K562 (cell line): ENCODE results near the gene TAF15. TPM values are rescaled to one million over a fixed set of nuclear protein-coding genes. Genes with fewer than 3 reads are reported as not detected.

ENCODE experiments used
- ATAC-seq: fragments of 200-7000 bp; cut with Tn5 transposase; 3 replicates; pipeline ENCODE4 v1.9.1; 2020; ENCODE audit warnings: moderate library complexity
- BruUV-seq: library from RNA; stranded (reverse); fragments of 400-500 nt; replicated peaks from 2 replicates; lab custom pipeline; 2021; lab: Mats Ljungman, UMichigan
- CTCF ChIA-PET: fragments of 300-600 bp; formaldehyde crosslinking; extraction: SDS; loops from one replicate; lab custom pipeline; 2021; ENCODE audit warnings: low intra/inter-chr PET ratio; lab: Yijun Ruan, JAX
- POLR2A ChIA-PET: fragments of 300-600, 350-650 bp; sonication (Branson Sonifier 250); formaldehyde crosslinking; extraction: SDS; loops from one replicate; lab custom pipeline; 2021; ENCODE audit warnings: antibody characterized with exemption, inconsistent platforms; lab: Yijun Ruan, JAX
- DNase-seq, 4 experiments: peaks; one replicate each; pipeline versions ENCODE4 v3.0.0 to v3.0.0-alpha.2; 2011 to 2018; ENCODE audit warnings: low spot score in 3 of 4, mixed read lengths in 3 of 4; ENCODE audit errors: extremely low read depth in 1 of 4
- FAIRE-seq: peaks from 2 replicates; lab custom pipeline; 2011; peaks lifted over from hg19 to GRCh38; lab: Jason Lieb, UNC
- H2AFZ ChIP-seq: 2 replicates; pipeline ENCODE4 v1.6.0; 2011; ENCODE audit warnings: low read depth, low read length, control low read depth, inconsistent platforms
- H3K27ac ChIP-seq: fragments of 200-600 bp; 3 replicates; pipeline ENCODE4 v1.8.0; 2011; ENCODE audit warnings: low read depth, mild to moderate bottlenecking, control low read depth, inconsistent platforms, low read length, moderate library complexity, mixed read lengths; ENCODE audit errors: extremely low read depth
- H3K27me3 ChIP-seq, 2 experiments: fragments of 300-600 bp in 1 of 2; 2 replicates in 1 of 2; 3 replicates in 1 of 2; pipeline versions ENCODE4 v1.6.0 to v1.8.0; 2011; ENCODE audit warnings: inconsistent platforms in 2 of 2, low read length in 2 of 2, mild to moderate bottlenecking in 1 of 2, mixed read lengths in 1 of 2, moderate library complexity in 1 of 2; ENCODE audit not compliant: control insufficient read depth in 2 of 2, insufficient read depth in 2 of 2
- H3K36me3 ChIP-seq: fragments of 300-600 bp; 3 replicates; pipeline ENCODE4 v1.8.0; 2011; ENCODE audit warnings: mild to moderate bottlenecking, low read length, inconsistent platforms; ENCODE audit not compliant: control insufficient read depth, insufficient read depth
- H3K4me1 ChIP-seq, 2 experiments: fragments of 200-600 bp in 1 of 2; replicated peaks in 1 of 2; 2 replicates in 1 of 2; 3 replicates in 1 of 2; pipeline versions ENCODE4 v1.5.1 to v1.8.0; 2011; ENCODE audit warnings: inconsistent platforms in 2 of 2, low read length in 2 of 2, mild to moderate bottlenecking in 1 of 2, mixed read lengths in 1 of 2, moderate library complexity in 1 of 2; ENCODE audit not compliant: control insufficient read depth in 2 of 2, insufficient read depth in 2 of 2
- H3K4me2 ChIP-seq: 2 replicates; pipeline ENCODE4 v1.6.1; 2011; ENCODE audit warnings: low read length, control low read depth, inconsistent platforms, mixed read lengths; ENCODE audit not compliant: insufficient read depth
- H3K4me3 ChIP-seq: fragments of 200-600 bp; sonication (generic), shearing (Covaris generic); 2 replicates; pipeline ENCODE4 v1.5.1; 2016; ENCODE audit warnings: control low read depth, inconsistent platforms
- H3K79me2 ChIP-seq: fragments of 200-600 bp; 3 replicates; pipeline ENCODE4 v1.8.0; 2011; ENCODE audit warnings: low read length, inconsistent platforms; ENCODE audit not compliant: control insufficient read depth, insufficient read depth
- H3K9ac ChIP-seq, 2 experiments: 2 replicates each; pipeline versions ENCODE4 v1.6.0 to v1.6.1; 2011; ENCODE audit warnings: low read depth in 2 of 2, low read length in 2 of 2, control low read depth in 1 of 2, inconsistent platforms in 1 of 2, mild to moderate bottlenecking in 1 of 2, mixed read lengths in 1 of 2; ENCODE audit not compliant: insufficient read depth in 1 of 2
- H3K9me1 ChIP-seq: one replicate; pipeline ENCODE4 v1.6.0; 2011; ENCODE audit warnings: inconsistent platforms, mild to moderate bottlenecking, low read length, moderate library complexity; ENCODE audit not compliant: control insufficient read depth, insufficient read depth
- H3K9me3 ChIP-seq: replicated peaks from 2 replicates; pipeline ENCODE4 v1.5.1; 2011; ENCODE audit warnings: low read depth, low read length, inconsistent platforms; ENCODE audit not compliant: control insufficient read depth, insufficient read depth
- H4K20me1 ChIP-seq: replicated peaks from 2 replicates; pipeline ENCODE4 v1.6.1; 2011; ENCODE audit warnings: low read length, inconsistent platforms, mixed read lengths; ENCODE audit not compliant: control insufficient read depth, insufficient read depth
- ELF2 ChIP-seq: fragments of 250-450 bp; sonication (Bioruptor Pico); IDR thresholded peaks from 2 replicates; pipeline ENCODE4 v1.5.0; 2021; ENCODE audit warnings: mild to moderate bottlenecking
- ILF3 ChIP-seq: fragments of 450-650 bp; IDR thresholded peaks from 2 replicates; pipeline ENCODE4 v1.6.1; 2018; ENCODE audit warnings: antibody characterized with exemption, mild to moderate bottlenecking, moderate library complexity, borderline replicate concordance
- POLR2G ChIP-seq: fragments of 200-400 bp; formaldehyde crosslinking; IDR thresholded peaks from 2 replicates; pipeline ENCODE4 v1.6.1; 2017; ENCODE audit warnings: low read depth, mild to moderate bottlenecking, antibody characterized with exemption, low read length, moderate library complexity
- PTBP1 ChIP-seq: fragments of 200-400 bp; formaldehyde crosslinking; IDR thresholded peaks from 2 replicates; pipeline ENCODE4 v1.6.1; 2017; ENCODE audit warnings: low read depth, low read length
- RBM25 ChIP-seq: fragments of 200-400 bp; formaldehyde crosslinking; IDR thresholded peaks from 2 replicates; pipeline ENCODE4 v1.6.1; 2018; ENCODE audit warnings: low read length, low read depth, moderate library complexity; ENCODE audit not compliant: severe bottlenecking
- ZNF239 ChIP-seq: fragments of 250-450 bp; sonication (Bioruptor Pico); IDR thresholded peaks from 2 replicates; pipeline ENCODE4 v1.4.0; 2020; ENCODE audit warnings: mild to moderate bottlenecking
- WGBS: fragments of 100-300 bp; shearing (Covaris generic); methylation state at CpG from one replicate; pipeline ENCODE4 v1.1.6; 2016; ENCODE audit warnings: low coverage, mixed read lengths; ENCODE audit not compliant: insufficient coverage; ENCODE audit errors: missing lambda C conversion rate; 5-methylcytosine and 5-hydroxymethylcytosine counted together
- in situ Hi-C: fragments of 300-500 bp; cut with MboI; formaldehyde crosslinking; loops from 4 replicates; pipeline ENCODE4 v1.15.0; 2018; ENCODE audit warnings: inconsistent platforms, mixed read lengths
- intact Hi-C: fragments of 100-400 bp; cut with micrococcal nuclease; formaldehyde crosslinking; loops from 2 replicates; pipeline ENCODE4 v1.14.2; 2022
- polyA plus RNA-seq, 8 experiments: library from polyadenylated mRNA; depleted of rRNA in 4 of 8; stranded (reverse) in 5 of 8; unstranded in 3 of 8; fragments of >200 nt; fragmentation: Nextera tagmentation in 2 of 8; fragmentation: Illumina TruSeq in 1 of 8; extraction: Ambion mirVana in 2 of 8; extraction: Trizol in 1 of 8; gene quantifications; 2 replicates each; pipeline versions ENCODE4 v1.2.1 to v1.2.3, GENCODE V29; 2011 to 2014; ENCODE audit warnings: inconsistent platforms in 1 of 8, missing spikeins in 1 of 8
- total RNA-seq, 7 experiments: library from RNA; depleted of rRNA in 6 of 7; stranded (reverse); fragments of >200 nt in 6 of 7; fragmentation: Illumina TruSeq in 2 of 7; extraction: Trizol in 2 of 7; gene quantifications; 2 replicates each; pipeline versions ENCODE4 v1.2.1 to v1.2.3, GENCODE V29; 2011 to 2021; ENCODE audit warnings: low replicate concordance in 1 of 7
- TF ChIP-seq, protein P1 (sequence below): fragments of 200-800 bp; sonication (Bioruptor generic); IDR thresholded peaks from 2 replicates; pipeline ENCODE4 v1.6.1; 2016; ENCODE audit warnings: missing genetic modification characterization, missing compliant biosample characterization

TAF15 gene
- total and polyA plus RNA-seq, 9 of the 15 experiments (the other 6 are each of a cell fraction or from before 2014, with no cell fraction given) = 4.1 to 272 (median 56.8) TPM

- no peak for TF ChIP-seq ZNF239 (CRISPR knock-in tag)
- TF ChIP-seq ILF3 = no peak
- TF ChIP-seq POLR2G = peak; percentile 46; the same call in 1 of the 2 replicates
Measured at GRCh38 chr17:35844547-35844946, 35.3 kb downstream of the TAF15 start (continued).

DNA sequence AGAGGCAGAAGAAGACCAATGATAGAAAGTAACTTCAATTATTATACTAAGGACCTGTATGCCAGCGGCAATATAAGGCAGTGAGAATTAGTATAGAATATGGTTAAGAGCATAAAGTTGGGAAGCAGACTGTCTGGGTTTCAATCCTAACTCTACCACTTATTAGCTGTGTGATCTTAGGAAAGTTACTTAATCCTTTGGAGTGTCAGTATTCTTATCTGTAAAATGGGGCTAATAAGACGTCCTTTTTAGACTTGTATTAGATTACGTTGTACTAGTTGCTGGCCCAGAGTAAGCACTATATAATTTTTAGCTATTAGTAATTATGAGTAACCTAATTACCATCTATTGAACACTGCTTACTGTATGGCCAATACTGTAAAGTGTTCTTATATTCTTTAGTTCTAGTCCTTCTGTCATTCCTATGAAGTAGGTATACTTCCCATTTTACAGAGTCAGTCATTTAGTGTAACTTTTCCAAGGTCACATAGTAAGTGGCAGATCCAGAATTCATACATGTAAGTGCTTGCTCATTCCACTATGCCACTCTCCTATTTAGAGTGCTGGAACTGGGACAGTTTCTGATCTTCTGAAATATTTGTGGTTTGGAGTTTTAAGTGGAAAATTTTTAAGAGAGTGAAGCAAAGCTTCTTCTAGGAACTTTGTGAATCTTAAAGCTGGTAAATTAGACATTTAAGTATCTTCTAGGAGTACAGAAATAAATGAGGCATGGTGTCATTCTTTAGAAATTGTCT, 36.9 kb downstream of the TAF15 start:
- no peak overlapping the region for H3K27ac ChIP-seq

More for the DNA sequence above, 36.9 kb downstream of the TAF15 start:
- Histone ChIP-seq H3K4me1 (no peaks in the 10 kb centered on the region), H3K4me3 (no peak overlapping the region), H3K9me1 (no peaks in the 10 kb centered on the region), H4K20me1 (no peaks in the 10 kb centered on the region), H3K36me3 (peaks cover 80% of the 10 kb centered on the region), H3K27me3 (no peaks in the 10 kb centered on the region), H3K9me3 (no peaks in the 10 kb centered on the region), H2AFZ (no peak overlapping the region), H3K79me2 (no peaks in the 10 kb centered on the region), H3K4me2 (no peak overlapping the region), H3K9ac (no peak overlapping the region)
- intact Hi-C loops = loop anchor here (5.0 to 10.0 kb wide), 2 partner anchors 96 to 229 kb away; partner anchors contain the start of gene LYZL6
- TF ChIP-seq, protein P1, sequence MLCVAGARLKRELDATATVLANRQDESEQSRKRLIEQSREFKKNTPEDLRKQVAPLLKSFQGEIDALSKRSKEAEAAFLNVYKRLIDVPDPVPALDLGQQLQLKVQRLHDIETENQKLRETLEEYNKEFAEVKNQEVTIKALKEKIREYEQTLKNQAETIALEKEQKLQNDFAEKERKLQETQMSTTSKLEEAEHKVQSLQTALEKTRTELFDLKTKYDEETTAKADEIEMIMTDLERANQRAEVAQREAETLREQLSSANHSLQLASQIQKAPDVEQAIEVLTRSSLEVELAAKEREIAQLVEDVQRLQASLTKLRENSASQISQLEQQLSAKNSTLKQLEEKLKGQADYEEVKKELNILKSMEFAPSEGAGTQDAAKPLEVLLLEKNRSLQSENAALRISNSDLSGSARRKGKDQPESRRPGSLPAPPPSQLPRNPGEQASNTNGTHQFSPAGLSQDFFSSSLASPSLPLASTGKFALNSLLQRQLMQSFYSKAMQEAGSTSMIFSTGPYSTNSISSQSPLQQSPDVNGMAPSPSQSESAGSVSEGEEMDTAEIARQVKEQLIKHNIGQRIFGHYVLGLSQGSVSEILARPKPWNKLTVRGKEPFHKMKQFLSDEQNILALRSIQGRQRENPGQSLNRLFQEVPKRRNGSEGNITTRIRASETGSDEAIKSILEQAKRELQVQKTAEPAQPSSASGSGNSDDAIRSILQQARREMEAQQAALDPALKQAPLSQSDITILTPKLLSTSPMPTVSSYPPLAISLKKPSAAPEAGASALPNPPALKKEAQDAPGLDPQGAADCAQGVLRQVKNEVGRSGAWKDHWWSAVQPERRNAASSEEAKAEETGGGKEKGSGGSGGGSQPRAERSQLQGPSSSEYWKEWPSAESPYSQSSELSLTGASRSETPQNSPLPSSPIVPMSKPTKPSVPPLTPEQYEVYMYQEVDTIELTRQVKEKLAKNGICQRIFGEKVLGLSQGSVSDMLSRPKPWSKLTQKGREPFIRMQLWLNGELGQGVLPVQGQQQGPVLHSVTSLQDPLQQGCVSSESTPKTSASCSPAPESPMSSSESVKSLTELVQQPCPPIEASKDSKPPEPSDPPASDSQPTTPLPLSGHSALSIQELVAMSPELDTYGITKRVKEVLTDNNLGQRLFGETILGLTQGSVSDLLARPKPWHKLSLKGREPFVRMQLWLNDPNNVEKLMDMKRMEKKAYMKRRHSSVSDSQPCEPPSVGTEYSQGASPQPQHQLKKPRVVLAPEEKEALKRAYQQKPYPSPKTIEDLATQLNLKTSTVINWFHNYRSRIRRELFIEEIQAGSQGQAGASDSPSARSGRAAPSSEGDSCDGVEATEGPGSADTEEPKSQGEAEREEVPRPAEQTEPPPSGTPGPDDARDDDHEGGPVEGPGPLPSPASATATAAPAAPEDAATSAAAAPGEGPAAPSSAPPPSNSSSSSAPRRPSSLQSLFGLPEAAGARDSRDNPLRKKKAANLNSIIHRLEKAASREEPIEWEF = no peak
- TF ChIP-seq RBM25 (peak; percentile 73), ELF2 (0 out of 2 replicates have a peak, but pooled peaks have one; percentile 42), PTBP1 (no peak)
- no peak for ATAC-seq
- BruUV-seq = no TSS peak
- ChIA-PET CTCF (no interaction called here), POLR2A (interaction anchor here (1.0 to 2.8 kb wide), 5 partner anchors 11 to 36 kb away, joined by 3 to 19 read pairs (median 4); no protein-coding TSS in a partner anchor)
- FAIRE-seq = no peak
- WGBS = 87% methylated on average over 3 of the region's 3 CpGs
- in situ Hi-C loops = no loop called here
- DNase-seq = no peak
